GM12878 (cell line): ENCODE measurements around the gene NR3C1. TPM values are rescaled to one million over a fixed set of nuclear protein-coding genes. Genes with fewer than 3 reads are reported as not detected.

Source experiments
- ATAC-seq: fragments of 200-7000 bp; cut with Tn5 transposase; 3 replicates; pipeline ENCODE4 v1.9.1; 2020; ENCODE audit warnings: mild to moderate bottlenecking, moderate library complexity
- BruUV-seq: library from RNA; stranded (reverse); fragments of 400-500 nt; replicated peaks from 2 replicates; lab custom pipeline; 2021; lab: Mats Ljungman, UMichigan
- CTCF ChIA-PET: fragments of 300-600 bp; sonication (Branson Sonifier 250); formaldehyde crosslinking; extraction: SDS; loops from one replicate; lab custom pipeline; 2021; ENCODE audit warnings: inconsistent platforms; lab: Yijun Ruan, JAX
- POLR2A ChIA-PET: fragments of 350-600 bp; formaldehyde crosslinking; extraction: SDS; loops from one replicate; lab custom pipeline; 2021; ENCODE audit warnings: inconsistent platforms; lab: Charles Lee
- RAD21 ChIA-PET: fragments of 300-600 bp; sonication (Branson Sonifier 250); formaldehyde crosslinking; loops from one replicate; lab custom pipeline; 2023; ENCODE audit warnings: antibody characterized with exemption; ENCODE audit not compliant: unreplicated experiment; lab: Charles Lee
- SMC1A ChIA-PET: fragments of 300-600 bp; sonication (Branson Sonifier 250); formaldehyde crosslinking; loops from one replicate; lab custom pipeline; 2023; ENCODE audit not compliant: unreplicated experiment, uncharacterized antibody; lab: Charles Lee
- DNase-seq: peaks from one replicate; pipeline ENCODE4 v3.0.0-alpha.2; 2011; ENCODE audit warnings: low read depth, low spot score
- FAIRE-seq: peaks from 3 replicates; lab custom pipeline; 2011; peaks lifted over from hg19 to GRCh38; lab: Jason Lieb, UNC
- H2AFZ ChIP-seq: 2 replicates; pipeline ENCODE4 v1.6.0; 2011; ENCODE audit warnings: low read depth, low read length, control low read depth; ENCODE audit not compliant: control insufficient read depth
- H3K27ac ChIP-seq: 2 replicates; pipeline ENCODE4 v1.5.1; 2011; ENCODE audit warnings: control low read depth; ENCODE audit not compliant: control insufficient read depth, insufficient read depth
- H3K27me3 ChIP-seq, 2 experiments: replicated peaks in 1 of 2; 2 replicates each; pipeline versions ENCODE4 v1.6.0 to v1.6.1; 2011; ENCODE audit warnings: low read length in 1 of 2; ENCODE audit not compliant: control insufficient read depth in 2 of 2, insufficient read depth in 2 of 2
- H3K36me3 ChIP-seq, 2 experiments: 2 replicates each; pipeline ENCODE4 v1.5.1; 2011; ENCODE audit warnings: low read length in 1 of 2; ENCODE audit not compliant: control insufficient read depth in 2 of 2, insufficient read depth in 2 of 2
- H3K4me1 ChIP-seq: 2 replicates; pipeline ENCODE4 v1.6.1; 2011; ENCODE audit warnings: mild to moderate bottlenecking, low read length, moderate library complexity, mixed read lengths; ENCODE audit not compliant: control insufficient read depth, insufficient read depth
- H3K4me2 ChIP-seq: 2 replicates; pipeline ENCODE4 v1.6.0; 2011; ENCODE audit warnings: control low read depth; ENCODE audit not compliant: control insufficient read depth, insufficient read depth
- H3K4me3 ChIP-seq: fragments of 200-600 bp; sonication (generic); 2 replicates; pipeline ENCODE4 v1.5.1; 2016
- H3K79me2 ChIP-seq: 2 replicates; pipeline ENCODE4 v1.6.0; 2011; ENCODE audit warnings: low read length; ENCODE audit not compliant: control insufficient read depth, insufficient read depth
- H3K9ac ChIP-seq: 2 replicates; pipeline ENCODE4 v1.8.0; 2011; ENCODE audit warnings: low read length, control low read depth, mixed read lengths; ENCODE audit not compliant: control insufficient read depth, insufficient read depth
- H3K9me3 ChIP-seq: replicated peaks from 3 replicates; pipeline ENCODE4 v1.5.1; 2011; ENCODE audit warnings: mild to moderate bottlenecking, low read length; ENCODE audit not compliant: control insufficient read depth, insufficient read depth
- H4K20me1 ChIP-seq: 2 replicates; pipeline ENCODE4 v1.6.0; 2011; ENCODE audit not compliant: control insufficient read depth, insufficient read depth
- ATF2 ChIP-seq: IDR thresholded peaks from 2 replicates; pipeline ENCODE4 v1.6.1; 2012; ENCODE audit warnings: low read length, inconsistent platforms
- CBX5 ChIP-seq: sonication (generic); IDR thresholded peaks from 2 replicates; pipeline ENCODE4 v1.6.1; 2016; ENCODE audit warnings: low read depth, moderate library complexity, mild to moderate bottlenecking, inconsistent platforms
- CEBPB ChIP-seq, 2 experiments: fragments of 150-350 bp in 1 of 2; IDR thresholded peaks; 2 replicates each; pipeline ENCODE4 v1.6.1; 2012 to 2014; ENCODE audit warnings: low read depth in 2 of 2, low read length in 2 of 2, borderline replicate concordance in 1 of 2, inconsistent platforms in 1 of 2
- EGR1 ChIP-seq, 2 experiments: IDR thresholded peaks; 1 replicate in 1 of 2; 2 replicates in 1 of 2; pipeline ENCODE4 v1.6.1; 2011 to 2012; ENCODE audit warnings: low read depth in 2 of 2, low read length in 2 of 2, borderline replicate concordance in 1 of 2, mild to moderate bottlenecking in 1 of 2, moderate library complexity in 1 of 2
- EZH2 ChIP-seq: IDR thresholded peaks from 2 replicates; pipeline ENCODE4 v1.6.1; 2012; ENCODE audit warnings: low read depth, mild to moderate bottlenecking, control low read depth, inconsistent platforms, low read length, borderline replicate concordance; ENCODE audit not compliant: control insufficient read depth
- GABPA ChIP-seq: IDR thresholded peaks from 2 replicates; pipeline ENCODE4 v1.6.1; 2014; ENCODE audit warnings: antibody characterized with exemption, low read depth, mild to moderate bottlenecking, inconsistent platforms
- HDGF ChIP-seq: fragments of 450-650 bp; IDR thresholded peaks from 2 replicates; pipeline ENCODE4 v1.6.1; 2016; ENCODE audit warnings: antibody characterized with exemption
- WGBS: methylation state at CpG from one replicate; pipeline ENCODE4 v1.1.6; 2016; ENCODE audit warnings: low lambda C conversion rate; ENCODE audit not compliant: insufficient replicate concordance, insufficient coverage; ENCODE audit errors: missing lambda C conversion rate; 5-methylcytosine and 5-hydroxymethylcytosine counted together
- in situ Hi-C: fragments of 300-500 bp; cut with MboI; formaldehyde crosslinking; loops from 9 replicates; pipeline ENCODE4 v1.14.3; 2018; ENCODE audit warnings: mixed read lengths
- intact Hi-C: fragments of 100-400 bp; cut with micrococcal nuclease; formaldehyde crosslinking; loops from one replicate; pipeline ENCODE4 v1.14.2; 2022; ENCODE audit not compliant: unreplicated experiment
- polyA plus RNA-seq, 11 experiments: library from polyadenylated mRNA; depleted of rRNA in 4 of 11; unstranded in 6 of 11; stranded (reverse) in 5 of 11; fragments of >200 nt; fragmentation: Nextera tagmentation in 4 of 11; fragmentation: Illumina TruSeq in 1 of 11; extraction: Ambion mirVana in 4 of 11; extraction: Trizol in 1 of 11; gene quantifications; 1 replicate in 1 of 11; 2 replicates in 10 of 11; pipeline versions ENCODE4 v1.2.1 to v1.2.3, GENCODE V29; 2011 to 2016; ENCODE audit warnings: inconsistent platforms in 2 of 11, missing spikeins in 2 of 11, low read depth in 1 of 11
- total RNA-seq, 4 experiments: library from RNA; depleted of rRNA in 3 of 4; stranded (reverse); fragments of >200 nt in 3 of 4; fragmentation: Illumina TruSeq in 1 of 4; extraction: Trizol in 1 of 4; gene quantifications; 2 replicates each; pipeline versions ENCODE4 v1.2.1 to v1.2.3, GENCODE V29; 2013 to 2021

The NR3C1 gene
- total and polyA plus RNA-seq, 10 of the 15 experiments (the other 5 are each of a cell fraction or from before 2014, with no cell fraction given) = 49.7 to 141 (median 109) TPM

- no peak for TF ChIP-seq CEBPB (IDR thresholded peaks at IDR 0.05; ENCODE audit: borderline replicate concordance in 1 of 2, low read depth in 2 of 2, low read length in 2 of 2)
- no peak for TF ChIP-seq CBX5
- no peak for TF ChIP-seq EGR1 (IDR thresholded peaks at IDR 0.05; ENCODE audit: borderline replicate concordance in 1 of 2, low read depth in 2 of 2, low read length in 2 of 2)
- no peak for TF ChIP-seq ATF2
- TF ChIP-seq EZH2 = no peak
Measured at GRCh38 chr5:143248391-143248790, 155.1 kb downstream of the NR3C1 start (continued).

DNA sequence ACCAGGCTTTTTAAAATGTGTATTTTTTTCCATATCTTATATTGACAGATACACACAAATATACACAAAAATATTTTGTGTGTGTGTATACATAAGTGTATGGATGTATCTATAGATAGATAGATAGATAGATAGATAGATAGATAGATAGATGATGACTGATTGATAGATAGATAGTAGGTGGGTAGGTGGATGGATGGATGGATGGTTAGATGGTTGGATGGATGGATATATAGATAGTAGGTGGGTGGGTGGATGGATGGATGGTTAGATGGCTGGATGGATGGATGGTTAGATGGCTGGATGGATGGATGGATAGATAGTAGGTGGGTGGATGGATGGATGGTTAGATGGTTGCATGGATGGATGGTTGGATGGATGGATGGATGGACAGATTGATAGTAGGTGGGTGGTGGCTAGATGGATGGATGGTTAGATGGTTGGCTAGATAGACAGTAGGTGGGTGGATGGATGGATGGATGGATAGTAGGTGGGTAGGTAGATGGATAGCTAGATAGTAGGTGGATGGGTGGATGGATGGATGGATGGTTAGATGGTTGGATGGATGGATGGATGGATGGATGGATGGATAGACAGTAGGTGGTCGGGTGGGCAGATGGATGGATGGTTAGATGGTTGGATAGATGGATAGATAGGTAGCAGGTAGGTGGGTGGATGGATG, 156.2 kb downstream of the NR3C1 start:
- no peak overlapping the region for H3K9ac ChIP-seq
- no peaks in the 10 kb centered on the region for H3K27me3 ChIP-seq
- intact Hi-C loops = no loop called here
- H3K4me1 ChIP-seq = peaks cover 21% of the 10 kb centered on the region
- BruUV-seq = no TSS peak
- no peak for DNase-seq
- ChIA-PET RAD21 (no interaction called here), SMC1A (interaction anchor here (3.7 to 6.2 kb wide), 2 partner anchors 7 to 15 kb away, joined by 26 to 60 read pairs; no protein-coding TSS in a partner anchor), CTCF (no interaction called here), POLR2A (interaction anchor here (0.6 kb wide), 1 partner anchor 34 kb away, joined by 5 read pairs; no protein-coding TSS in a partner anchor)
- in situ Hi-C loops = no loop called here
- no peak overlapping the region for H3K27ac ChIP-seq
- no peaks in the 10 kb centered on the region for H3K79me2 ChIP-seq
- H3K9me3 ChIP-seq = peaks cover 1% of the 10 kb centered on the region; the same call in 2 of the 3 replicates
- H4K20me1 ChIP-seq = no peaks in the 10 kb centered on the region
- H3K36me3 ChIP-seq = no peaks in the 10 kb centered on the region
- no peak overlapping the region for H3K4me2 ChIP-seq
- FAIRE-seq = peak; percentile 61
- H2AFZ ChIP-seq = no peak overlapping the region
- WGBS = 0% methylated on average over 1 of the region's 1 CpG
- no peak for ATAC-seq
- H3K4me3 ChIP-seq = no peak overlapping the region
- TF ChIP-seq HDGF (peak; percentile 84; the same call in 1 of the 2 replicates), GABPA (no peak)
- TF ChIP-seq, all 136 proteins: peak for 1
